MM.1S (cell line): ENCODE measurements around the gene PDAP1.

ENCODE experiments used
- CTCF ChIP-seq: fragments of 300-600 bp; sonication (generic); IDR thresholded peaks from 2 replicates; pipeline ENCODE4 v1.5.1; 2016; ENCODE audit warnings: antibody characterized with exemption, low read length, mixed read lengths
- EZH2 ChIP-seq: fragments of 300-600 bp; sonication (generic); optimal IDR thresholded peaks from 2 replicates; pipeline ENCODE3; 2017; ENCODE audit warnings: low read depth, mild to moderate bottlenecking, antibody characterized with exemption, low read length, mixed read lengths

DNA sequence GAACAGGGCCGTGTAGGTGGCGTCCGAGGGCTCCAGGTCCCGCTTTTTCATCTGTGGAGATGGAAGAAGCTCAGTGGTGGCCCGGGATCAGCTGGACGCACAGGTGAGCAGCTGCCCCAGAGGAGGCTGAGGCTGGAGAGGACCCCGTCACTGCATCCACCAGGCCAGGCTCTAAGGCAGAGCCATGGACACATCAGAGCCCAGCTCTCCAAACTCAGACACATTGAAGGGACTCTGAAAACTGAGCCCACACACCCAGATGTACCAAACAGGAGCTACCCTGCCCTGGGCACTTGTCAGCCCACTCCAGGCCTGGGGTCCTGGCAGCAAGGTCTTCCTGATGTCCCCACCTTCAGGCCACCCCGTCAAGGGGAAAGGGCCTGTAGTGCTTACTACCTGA is 21.4 kb upstream of the PDAP1 start:
- TF ChIP-seq CTCF (no peak), EZH2 (no peak)
